GM18511 (cell line): Measurements from ENCODE around the gene TRDMT1.

ENCODE experiments used
- ATAC-seq: cut with Tn5 transposase; IDR thresholded peaks from one replicate; pipeline ENCODE4 v1.9.1; 2021; ENCODE audit warnings: mild to moderate bottlenecking, moderate library complexity; ENCODE audit not compliant: unreplicated experiment

Gene TRDMT1, protein sequence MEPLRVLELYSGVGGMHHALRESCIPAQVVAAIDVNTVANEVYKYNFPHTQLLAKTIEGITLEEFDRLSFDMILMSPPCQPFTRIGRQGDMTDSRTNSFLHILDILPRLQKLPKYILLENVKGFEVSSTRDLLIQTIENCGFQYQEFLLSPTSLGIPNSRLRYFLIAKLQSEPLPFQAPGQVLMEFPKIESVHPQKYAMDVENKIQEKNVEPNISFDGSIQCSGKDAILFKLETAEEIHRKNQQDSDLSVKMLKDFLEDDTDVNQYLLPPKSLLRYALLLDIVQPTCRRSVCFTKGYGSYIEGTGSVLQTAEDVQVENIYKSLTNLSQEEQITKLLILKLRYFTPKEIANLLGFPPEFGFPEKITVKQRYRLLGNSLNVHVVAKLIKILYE

DNA sequence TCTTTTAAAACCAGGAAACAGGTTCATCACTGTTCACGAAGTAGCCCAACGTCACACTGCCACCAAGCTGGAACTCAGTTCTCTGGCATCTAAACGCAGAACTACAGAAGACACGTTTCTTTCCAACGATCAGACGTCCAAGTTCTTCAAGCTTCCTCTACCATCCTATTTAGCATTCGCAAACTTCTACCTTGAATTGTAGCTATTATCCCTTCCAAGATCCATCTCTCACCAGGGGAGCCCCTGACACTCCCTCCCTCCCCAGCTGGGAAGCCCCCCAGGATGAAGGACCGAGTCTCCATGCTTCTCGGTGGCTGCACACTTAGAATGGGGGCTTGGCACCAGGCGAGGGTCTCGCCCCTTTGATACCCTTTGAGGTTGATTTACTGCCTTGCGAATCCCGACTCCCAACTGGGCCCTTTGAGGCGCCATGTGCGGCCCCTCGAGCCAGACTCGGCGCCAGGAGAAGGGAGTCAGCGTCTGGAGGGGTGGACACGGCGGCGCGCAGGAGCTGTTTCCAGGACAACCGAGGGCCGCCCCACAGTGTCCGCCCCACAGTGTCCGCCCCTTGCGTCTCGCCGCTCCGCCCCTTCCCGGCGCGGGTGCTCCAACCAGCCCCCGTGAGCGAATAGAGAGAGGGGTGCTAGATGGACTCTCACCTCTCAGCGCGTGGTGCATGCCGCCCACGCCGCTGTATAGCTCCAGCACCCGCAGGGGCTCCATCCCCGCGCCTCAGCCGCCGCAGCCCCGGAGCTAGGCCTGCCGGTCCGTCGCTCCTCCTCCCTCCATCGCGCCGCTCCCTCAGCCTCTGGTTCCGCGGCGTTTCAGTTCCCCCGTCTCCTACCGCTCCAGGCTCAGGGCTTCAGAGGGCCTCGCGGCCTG is at the start of gene TRDMT1:
Gene TRDMT1 (minus strand): TSS at position 761 of the 882 bp plus-strand sequence. CDS start 38 bp downstream, at position 723.
- peak; percentile 95 for ATAC-seq

DNA sequence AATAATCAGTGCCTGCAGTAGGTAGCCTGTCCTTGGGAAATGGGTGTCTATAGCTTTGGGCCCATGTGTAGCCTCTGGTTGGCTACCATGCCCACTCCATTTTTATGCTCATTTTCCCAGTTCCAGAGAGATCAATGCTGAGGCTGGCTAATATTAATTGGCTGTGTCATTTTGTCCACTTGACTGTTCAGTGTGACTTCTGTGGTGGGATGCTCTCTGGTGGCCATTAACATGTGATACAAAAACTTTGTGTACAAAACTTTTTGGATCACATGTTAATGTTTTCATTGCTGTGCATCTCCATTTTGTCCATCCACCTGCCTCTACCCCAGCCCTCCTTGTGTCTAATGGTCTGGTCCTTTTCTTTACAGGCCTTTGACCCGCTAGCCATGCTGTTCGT is 49.3 kb upstream of the TRDMT1 start:
- ATAC-seq, result no peak

DNA sequence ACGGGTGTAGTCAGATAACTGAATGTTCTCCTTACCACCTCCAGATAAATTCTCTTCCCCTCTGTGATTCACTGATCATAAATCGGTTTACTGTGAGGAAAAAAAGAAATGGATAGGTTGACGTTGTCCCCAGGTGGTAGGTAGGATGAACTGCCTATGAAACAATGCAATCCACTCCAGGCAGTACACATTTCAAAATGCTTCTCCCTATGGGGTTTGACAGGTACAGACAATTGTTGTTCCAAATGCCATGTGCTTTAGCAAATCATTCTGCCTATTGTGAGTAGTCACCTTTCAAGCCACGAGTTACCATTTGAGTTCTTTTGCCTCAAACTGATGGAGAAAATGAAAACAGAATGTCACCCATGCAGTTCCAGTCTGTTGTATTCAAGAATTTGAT is 48.3 kb upstream of the TRDMT1 start:
- no peak for ATAC-seq

DNA sequence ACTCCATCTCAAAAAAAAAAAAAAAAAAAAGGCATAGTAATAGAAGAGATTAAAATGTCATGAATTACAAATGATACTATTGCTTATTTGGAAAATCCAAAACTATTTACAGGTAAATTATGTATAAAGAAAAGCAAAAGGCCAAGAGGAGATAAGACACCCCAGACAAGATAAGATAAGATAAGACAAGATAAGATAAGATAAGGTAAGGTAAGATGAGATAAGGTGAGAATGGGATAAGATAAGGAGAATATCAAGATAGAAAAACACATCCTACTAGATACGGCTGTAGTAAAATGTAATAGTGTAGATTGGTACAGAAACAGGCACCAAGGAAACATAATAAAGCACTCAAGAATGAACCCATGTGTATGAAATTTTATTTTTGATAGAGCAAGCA is 47.5 kb upstream of the TRDMT1 start:
- ATAC-seq, result no peak

DNA sequence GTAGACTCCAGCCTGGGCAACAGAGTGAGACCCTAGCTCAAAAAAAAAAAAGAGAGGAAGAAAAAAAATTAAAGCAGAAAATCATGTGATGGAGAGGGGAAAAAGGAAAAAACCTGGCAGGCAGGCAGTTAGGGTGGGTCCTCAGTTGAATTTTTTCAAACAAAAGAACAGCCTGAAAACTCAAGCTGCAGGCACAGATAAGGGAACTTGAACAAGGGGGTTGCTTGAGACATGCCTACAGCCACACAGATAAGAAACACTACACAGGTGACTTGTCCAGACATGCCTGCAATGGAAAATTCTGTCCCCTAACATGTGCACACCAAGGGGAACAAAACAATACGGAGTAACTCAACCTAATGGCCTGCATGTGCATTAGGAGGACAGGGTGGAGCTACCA is 45.7 kb upstream of the TRDMT1 start:
- no peak for ATAC-seq

DNA sequence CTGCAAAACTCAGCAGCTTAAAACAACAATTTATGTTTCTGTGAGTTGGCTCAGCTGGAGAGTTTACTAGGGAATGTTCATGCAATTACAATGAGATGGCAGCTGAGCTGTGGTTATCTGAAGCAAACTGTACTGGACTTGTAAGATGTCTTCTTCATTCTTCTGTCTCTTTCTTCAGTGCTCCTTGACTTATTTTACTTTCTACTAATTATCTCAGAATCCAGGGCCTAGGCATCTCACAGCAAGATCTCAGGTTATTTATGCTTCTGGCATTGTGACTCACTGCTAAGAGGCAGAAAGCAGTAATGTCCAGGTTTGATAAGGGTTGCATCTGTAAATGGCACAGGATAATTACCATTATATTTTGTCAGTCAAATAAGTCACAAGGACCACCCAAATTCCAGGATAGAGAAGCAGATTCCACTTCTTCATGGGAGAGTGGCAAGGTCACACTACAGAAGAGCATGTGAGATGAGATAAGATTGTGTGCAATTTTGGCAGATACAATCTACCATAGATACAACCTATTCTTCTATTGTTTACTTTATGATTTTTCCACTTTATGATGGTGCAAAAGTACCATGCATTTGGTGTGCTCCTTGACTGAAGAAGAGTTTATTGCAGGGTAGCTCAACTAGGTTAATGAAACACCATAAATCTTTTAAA is 43.4 kb upstream of the TRDMT1 start:
- ATAC-seq, result no peak

DNA sequence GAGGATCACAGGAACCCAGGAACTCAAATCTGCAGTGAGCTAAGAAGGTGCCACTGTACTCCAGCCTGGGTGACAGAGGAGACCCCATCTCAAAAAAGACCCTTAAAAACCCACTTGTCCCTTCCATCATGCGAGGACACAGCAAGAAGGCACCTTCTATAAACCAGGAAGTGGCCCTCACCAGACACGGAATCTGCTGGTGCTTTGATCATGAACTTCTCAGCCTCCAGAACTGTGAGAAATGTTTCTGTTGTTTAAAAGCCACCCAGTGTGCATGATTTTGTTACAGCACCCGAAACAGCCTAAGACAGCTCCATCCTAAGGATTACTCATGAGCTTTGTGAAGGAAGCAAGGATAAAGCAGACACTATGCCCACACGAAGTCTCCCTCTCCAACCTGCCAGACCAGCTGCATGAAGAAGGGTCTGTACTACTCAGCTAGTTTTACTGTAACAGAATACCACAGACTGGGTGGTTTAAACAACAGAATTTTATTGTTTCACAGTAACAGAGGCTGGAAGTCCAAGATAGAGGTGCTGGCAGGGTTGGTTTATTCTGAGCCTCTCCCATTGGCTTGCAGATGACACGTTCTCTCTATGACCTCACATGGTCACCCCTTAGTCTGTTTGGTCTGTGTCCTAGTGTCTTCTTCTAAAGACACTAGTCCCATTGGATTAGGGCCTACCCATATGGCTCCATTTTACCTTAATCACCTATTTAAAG is 40.3 kb upstream of the TRDMT1 start:
- ATAC-seq, result no peak

DNA sequence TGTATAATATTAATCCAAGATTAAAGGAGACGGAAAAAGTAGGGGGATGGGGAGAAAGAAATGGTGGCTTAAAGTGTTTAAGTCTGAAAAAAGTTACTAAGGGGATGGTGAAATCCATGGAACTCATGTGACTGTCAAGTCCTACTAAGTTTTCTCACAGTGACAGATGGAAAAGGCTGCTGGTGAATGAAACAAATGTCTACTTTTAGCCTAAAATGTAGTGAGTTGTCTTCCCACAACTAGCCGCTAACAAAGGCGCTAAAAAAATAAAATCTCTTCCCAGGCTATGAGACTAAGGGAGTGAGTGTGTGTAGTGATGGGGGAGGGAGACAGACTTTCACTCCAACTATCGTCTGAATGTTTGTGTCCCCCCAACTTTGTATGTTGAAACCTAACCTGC is 39.1 kb upstream of the TRDMT1 start:
- ATAC-seq, result no peak

DNA sequence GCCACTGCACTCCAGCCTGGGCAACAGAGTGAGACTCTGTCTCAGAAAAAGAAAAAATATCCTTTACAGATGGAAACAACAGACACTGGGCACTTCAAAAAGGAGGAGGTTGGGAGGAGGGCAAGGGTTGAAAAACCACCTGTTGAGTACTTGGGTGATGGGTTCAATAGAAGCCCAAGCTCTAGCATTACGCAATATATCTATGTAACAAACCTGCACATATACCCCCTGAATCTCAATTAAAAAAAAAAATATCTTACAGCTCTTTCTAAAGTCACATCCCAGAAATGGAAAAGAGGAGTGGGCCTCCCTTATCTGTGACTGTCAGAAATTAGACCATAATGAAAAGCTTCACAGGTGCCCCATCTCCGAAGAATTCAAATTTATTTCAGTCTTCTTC is 38.6 kb upstream of the TRDMT1 start:
- no peak for ATAC-seq

DNA sequence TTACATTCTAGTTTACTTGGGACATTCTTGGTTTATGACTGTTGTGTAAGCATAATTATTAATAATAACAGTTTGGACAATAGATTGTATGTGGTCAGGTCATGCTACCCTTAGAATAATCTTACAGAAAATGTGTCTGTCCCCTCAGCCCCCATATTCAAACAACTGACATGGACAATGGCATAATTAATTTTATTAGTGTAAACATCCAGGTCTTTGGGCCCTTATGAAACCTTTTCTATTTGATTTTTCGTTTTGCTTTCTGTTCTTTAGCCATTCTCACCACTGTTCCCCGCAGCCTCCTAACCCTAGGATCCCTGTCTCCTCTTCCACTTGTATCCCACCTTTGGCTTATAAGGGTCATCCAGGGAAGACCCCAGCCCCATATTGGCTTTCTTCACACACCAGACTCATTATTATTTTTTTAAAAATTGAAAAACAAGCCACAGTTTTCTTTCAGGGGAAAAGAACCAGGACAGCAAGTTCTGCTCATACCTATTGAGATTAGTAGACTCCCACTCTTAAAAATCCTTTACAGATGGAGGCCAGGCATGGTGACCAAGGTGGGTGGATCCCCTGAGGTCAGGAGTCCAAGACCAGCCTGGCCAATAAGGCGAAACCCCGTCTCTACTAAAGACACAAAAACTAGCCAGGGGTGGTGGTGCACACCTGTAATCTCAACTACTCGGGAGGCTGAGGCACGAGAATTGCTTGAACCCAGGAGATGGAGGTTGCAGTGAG is 38.0 kb upstream of the TRDMT1 start:
- no peak for ATAC-seq

DNA sequence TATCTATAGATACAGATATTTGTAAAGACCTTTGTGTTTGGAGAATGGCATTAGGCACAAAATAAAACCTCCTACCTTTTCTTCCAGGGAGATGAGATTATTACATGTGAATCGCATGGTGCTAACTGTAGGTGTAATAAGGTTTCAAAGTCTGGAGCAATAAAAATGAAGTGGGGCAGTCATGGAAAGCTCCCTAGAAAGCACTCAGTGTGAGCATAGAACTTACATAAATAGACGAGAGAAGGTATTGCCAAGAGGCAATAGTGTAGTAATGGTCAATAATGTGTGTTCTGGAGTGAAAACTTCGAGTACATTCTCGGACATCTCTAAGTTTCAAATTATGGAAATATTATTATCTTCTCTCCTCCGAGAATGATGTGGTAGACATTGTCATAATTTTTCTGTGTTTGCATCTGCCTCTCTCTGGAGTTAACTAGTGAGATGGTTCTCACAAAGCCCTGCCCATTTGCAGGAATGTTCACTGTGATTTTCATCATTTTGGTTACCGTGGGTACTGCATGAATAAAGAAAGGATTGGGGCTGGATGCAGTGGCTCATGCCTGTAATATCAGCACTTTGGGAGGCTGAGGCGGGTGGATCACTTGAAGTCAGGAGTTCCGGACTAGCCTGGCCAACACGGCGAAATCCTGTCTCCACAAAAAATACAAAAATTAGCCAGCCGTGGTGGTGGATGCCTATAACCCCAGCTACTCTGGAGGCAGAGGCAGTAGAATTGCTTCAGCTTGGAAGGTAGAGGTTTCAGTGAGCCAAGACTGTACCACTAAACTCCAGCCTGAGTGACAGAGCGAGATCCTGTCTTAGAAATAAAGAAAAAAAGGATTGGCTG is 37.2 kb upstream of the TRDMT1 start:
- ATAC-seq, result no peak

DNA sequence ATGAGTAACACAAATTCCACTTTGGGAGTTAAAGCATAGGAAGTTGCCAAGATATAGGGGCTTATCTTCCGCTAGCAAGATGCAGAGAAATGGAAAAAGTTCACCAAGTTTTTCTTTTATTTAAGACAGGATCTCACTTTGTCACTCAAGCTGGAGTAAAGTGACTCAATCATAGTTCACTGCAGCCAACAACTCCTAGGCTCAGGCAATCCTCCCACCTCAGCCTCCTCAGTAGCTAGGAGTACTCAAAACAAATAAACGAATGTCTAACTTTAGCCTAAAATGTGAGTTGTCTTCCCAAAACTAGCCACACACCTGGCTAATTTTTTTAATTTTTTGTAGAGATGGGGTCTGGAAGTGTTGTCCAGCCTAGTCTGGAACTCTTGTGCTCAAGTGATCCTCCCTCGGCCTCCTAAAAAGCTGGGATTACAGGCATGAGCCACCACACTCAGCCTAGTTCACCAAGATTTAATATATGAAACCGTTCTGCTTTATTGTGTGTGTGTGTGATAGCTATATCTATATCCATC is 36.5 kb upstream of the TRDMT1 start:
- ATAC-seq, result no peak

DNA sequence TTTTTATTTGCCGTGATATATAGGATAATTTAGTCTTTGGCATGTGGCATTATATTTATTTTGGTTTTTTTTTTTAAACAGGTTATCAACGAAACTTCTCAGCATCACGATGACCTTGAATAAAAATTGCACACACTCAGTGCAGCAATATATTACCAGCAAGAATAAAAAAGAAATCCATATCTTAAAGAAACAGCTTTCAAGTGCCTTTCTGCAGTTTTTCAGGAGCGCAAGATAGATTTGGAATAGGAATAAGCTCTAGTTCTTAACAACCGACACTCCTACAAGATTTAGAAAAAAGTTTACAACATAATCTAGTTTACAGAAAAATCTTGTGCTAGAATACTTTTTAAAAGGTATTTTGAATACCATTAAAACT is 35.7 kb upstream of the TRDMT1 start:
- no peak for ATAC-seq

DNA sequence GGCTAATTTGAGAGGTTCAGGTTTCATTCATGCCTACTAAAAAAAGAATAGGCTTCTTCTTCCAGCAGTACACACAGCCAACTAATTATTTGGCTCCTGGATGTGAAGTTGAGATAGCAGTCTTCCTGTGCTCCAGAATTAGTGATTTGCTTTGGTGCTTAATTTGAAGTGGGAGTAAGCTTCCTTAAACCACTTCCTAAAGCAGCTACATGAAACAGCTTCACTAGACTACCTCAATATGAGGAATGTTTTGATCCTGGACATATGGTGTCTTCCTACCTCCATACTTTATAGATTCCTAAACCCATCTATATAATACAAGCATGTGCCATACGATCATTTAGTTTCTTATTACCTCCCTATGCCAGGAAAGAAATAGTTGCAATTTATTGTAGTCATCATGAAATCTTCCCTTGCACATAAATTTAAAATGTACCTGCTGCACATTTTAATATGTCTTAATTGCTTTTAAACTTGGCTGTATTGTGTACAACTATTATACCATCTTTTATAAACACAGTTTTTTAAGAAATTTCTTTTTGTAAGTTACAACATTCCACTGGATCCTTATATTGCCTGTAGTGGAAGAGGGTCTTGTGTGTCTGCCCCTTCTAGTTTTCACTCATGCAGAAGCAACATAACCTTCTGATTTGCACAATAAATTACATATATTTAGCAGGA is 35.1 kb upstream of the TRDMT1 start:
- ATAC-seq, result no peak

DNA sequence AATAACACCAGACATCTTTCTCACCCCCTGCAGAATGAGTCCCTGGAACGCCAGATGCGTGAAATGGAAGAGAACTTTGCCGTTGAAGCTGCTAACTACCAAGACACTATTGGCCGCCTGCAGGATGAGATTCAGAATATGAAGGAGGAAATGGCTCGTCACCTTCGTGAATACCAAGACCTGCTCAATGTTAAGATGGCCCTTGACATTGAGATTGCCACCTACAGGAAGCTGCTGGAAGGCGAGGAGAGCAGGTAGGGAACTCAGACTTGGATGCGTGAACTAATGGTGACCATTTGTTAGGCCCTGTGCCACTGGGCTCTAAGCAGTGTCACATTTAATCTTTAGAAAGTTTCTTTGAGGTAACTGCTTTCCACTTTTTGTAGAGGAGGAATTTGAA is 33.7 kb upstream of the TRDMT1 start:
- ATAC-seq, result no peak

DNA sequence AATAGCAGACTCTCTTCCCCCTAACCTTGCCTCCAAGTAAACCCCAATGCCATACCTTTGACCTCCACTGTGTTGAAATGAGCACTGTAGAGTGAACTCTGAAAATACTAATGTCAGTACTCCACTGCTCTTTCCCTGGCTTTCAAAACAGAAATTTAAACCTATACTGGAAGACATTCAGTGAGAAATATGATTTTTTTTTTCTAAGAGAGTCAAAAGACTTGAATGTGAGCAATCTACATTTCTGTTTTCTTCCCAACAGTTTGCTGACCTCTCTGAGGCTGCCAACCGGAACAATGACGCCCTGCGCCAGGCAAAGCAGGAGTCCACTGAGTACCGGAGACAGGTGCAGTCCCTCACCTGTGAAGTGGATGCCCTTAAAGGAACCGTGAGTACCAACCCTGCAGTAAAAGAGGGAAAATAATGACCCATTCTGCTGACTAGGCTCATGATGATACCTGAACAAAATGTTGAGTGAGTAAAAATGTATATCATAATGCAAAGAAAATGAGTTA is 33.0 kb upstream of the TRDMT1 start:
- ATAC-seq, result no peak

DNA sequence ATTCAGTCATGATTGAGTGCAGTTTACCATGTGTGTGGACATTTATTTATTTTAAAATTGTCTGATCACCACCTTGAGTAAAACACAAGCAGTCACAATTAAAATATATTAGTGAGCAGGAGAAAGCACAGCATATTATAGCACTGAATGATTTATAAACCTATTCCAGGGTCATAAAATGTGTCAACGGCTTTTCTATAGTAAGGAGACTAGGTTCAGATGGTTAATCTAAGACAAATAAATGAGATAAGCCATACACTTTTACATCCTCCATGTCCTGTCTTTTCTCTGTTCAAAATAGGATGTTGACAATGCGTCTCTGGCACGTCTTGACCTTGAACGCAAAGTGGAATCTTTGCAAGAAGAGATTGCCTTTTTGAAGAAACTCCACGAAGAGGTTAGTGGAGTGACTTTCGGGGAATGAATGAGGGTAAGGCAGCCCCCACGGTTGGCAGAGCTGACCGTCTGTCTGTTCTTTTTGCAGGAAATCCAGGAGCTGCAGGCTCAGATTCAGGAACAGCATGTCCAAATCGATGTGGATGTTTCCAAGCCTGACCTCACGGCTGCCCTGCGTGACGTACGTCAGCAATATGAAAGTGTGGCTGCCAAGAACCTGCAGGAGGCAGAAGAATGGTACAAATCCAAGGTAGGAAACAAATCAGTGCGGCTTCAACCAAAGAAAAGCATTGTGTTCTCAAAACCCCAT is 32.0 kb upstream of the TRDMT1 start:
- ATAC-seq, result no peak
